ENCODE measurements around the gene NACAD. TPM values are rescaled to one million over a fixed set of nuclear protein-coding genes. Genes with fewer than 3 reads are reported as not detected.

Gene NACAD
- total and polyA plus RNA-seq, 2 of the 4 experiments (the other 2 are of a cell fraction) = 0.54 to 2.2 TPM

DNA sequence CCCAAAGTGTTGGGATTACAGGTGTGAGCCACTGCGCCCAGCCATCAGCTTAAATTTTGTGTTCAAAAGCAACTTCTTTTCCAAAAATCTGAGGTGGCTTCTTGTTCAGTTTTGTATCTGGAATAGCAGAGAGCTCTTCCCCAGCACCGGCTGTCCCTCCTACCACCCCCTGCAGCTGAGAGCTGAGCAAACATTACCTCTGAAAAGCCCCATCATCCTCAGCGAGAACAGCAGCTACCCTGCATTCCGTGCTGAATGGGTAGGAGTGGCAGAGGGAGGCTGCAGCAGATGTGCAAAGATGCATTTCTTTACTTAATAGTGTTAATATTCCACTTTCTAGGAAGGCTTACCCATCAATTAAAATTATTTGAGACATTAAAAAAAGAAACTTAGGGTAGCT, 56.9 kb downstream of the NACAD start:
- Histone ChIP-seq H3K4me3 (ENCODE audit: insufficient read depth, low read depth, low read length) (no peak overlapping the region), H3K36me3 (ENCODE audit: control insufficient read depth, insufficient read depth, low read length) (peaks cover 7% of the 10 kb centered on the region; the same call in 1 of the 2 replicates), H3K79me1 (ENCODE audit: low read depth in 1 of 2, low read length in 2 of 2) (peaks cover 45 to 82% of the 10 kb centered on the region in 2 experiments), H3K56ac (ENCODE audit: extremely low read depth, insufficient read depth, low read length) (no peak overlapping the region), H4K91ac (ENCODE audit: insufficient read depth, low read depth, low read length) (no peak overlapping the region), H2BK5ac (ENCODE audit: low read depth, low read length, poor library complexity, severe bottlenecking) (no peak overlapping the region), H2BK15ac (ENCODE audit: low read depth, low read length) (no peak overlapping the region), H3K23ac (ENCODE audit: low read depth, low read length) (no peak overlapping the region), H3K9me3 (ENCODE audit: control insufficient read depth, insufficient read depth, low read length) (no peaks in the 10 kb centered on the region), H3K9me1 (ENCODE audit: insufficient read depth, low read length) (peaks cover 32% of the 10 kb centered on the region), H4K5ac (ENCODE audit: low read depth, low read length) (no peak overlapping the region), H2AFZ (replicated peaks; ENCODE audit: low read length, poor library complexity) (no peak overlapping the region), H3K4me1 (ENCODE audit: control insufficient read depth, insufficient read depth, low read length) (peaks cover 16% of the 10 kb centered on the region), H3K27ac (ENCODE audit: insufficient read depth, low read length) (no peak overlapping the region), H4K20me1 (ENCODE audit: insufficient read depth, low read length) (peaks cover 61% of the 10 kb centered on the region), H2AK9ac (replicated peaks; ENCODE audit: low read depth, low read length, poor library complexity) (no peak overlapping the region), H3K4ac (ENCODE audit: low read depth, low read length) (no peak overlapping the region), H3K18ac (ENCODE audit: low read depth, low read length) (no peak overlapping the region), H3K27me3 (ENCODE audit: control insufficient read depth, insufficient read depth, low read length) (no peaks in the 10 kb centered on the region), H3K14ac (replicated peaks; ENCODE audit: low read depth, low read length) (no peak overlapping the region), H2BK120ac (ENCODE audit: low read depth, low read length) (no peak overlapping the region), H2AK5ac (ENCODE audit: low read depth, low read length) (no peak overlapping the region), H4K8ac (ENCODE audit: low read depth in 2 of 2, low read length in 2 of 2) (no peak overlapping the region), H3K4me2 (ENCODE audit: low read depth, low read length) (no peak overlapping the region), H2BK20ac (ENCODE audit: low read depth, low read length) (no peak overlapping the region), H3K9ac (ENCODE audit: low read depth, low read length) (no peak overlapping the region)
- no peak for TF ChIP-seq CHD1 (IDR thresholded peaks at IDR 0.05; ENCODE audit: low read depth, low read length)
- TF ChIP-seq, protein P1, sequence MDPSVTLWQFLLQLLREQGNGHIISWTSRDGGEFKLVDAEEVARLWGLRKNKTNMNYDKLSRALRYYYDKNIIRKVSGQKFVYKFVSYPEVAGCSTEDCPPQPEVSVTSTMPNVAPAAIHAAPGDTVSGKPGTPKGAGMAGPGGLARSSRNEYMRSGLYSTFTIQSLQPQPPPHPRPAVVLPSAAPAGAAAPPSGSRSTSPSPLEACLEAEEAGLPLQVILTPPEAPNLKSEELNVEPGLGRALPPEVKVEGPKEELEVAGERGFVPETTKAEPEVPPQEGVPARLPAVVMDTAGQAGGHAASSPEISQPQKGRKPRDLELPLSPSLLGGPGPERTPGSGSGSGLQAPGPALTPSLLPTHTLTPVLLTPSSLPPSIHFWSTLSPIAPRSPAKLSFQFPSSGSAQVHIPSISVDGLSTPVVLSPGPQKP (IDR thresholded peaks at IDR 0.05; ENCODE audit: borderline replicate concordance, low read depth, low read length) = no peak
- TF ChIP-seq FOS (IDR thresholded peaks at IDR 0.05; ENCODE audit: low read depth, low read length) = no peak
- TF ChIP-seq, protein P2, sequence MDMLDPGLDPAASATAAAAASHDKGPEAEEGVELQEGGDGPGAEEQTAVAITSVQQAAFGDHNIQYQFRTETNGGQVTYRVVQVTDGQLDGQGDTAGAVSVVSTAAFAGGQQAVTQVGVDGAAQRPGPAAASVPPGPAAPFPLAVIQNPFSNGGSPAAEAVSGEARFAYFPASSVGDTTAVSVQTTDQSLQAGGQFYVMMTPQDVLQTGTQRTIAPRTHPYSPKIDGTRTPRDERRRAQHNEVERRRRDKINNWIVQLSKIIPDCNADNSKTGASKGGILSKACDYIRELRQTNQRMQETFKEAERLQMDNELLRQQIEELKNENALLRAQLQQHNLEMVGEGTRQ (IDR thresholded peaks at IDR 0.05; ENCODE audit: low read depth, low read length) = no peak
- TF ChIP-seq RFX5 (IDR thresholded peaks at IDR 0.05; ENCODE audit: low read depth, low read length) = no peak
- TF ChIP-seq CEBPB (IDR thresholded peaks at IDR 0.05; ENCODE audit: low read depth, low read length) = no peak
- TF ChIP-seq NFE2L2 (IDR thresholded peaks at IDR 0.05; ENCODE audit: low read depth, low read length) = no peak
- TF ChIP-seq MAZ (IDR thresholded peaks at IDR 0.05; ENCODE audit: borderline replicate concordance, low read depth, low read length) = no peak
- no peak for TF ChIP-seq SMC3 (IDR thresholded peaks at IDR 0.05; ENCODE audit: low read depth, low read length)
- TF ChIP-seq RCOR1 (IDR thresholded peaks at IDR 0.05; ENCODE audit: insufficient replicate concordance, low read length) = no peak
- TF ChIP-seq MXI1 (IDR thresholded peaks at IDR 0.05; ENCODE audit: borderline replicate concordance, low read depth, low read length) = no peak
- no peak for TF ChIP-seq RAD21 (IDR thresholded peaks at IDR 0.05; ENCODE audit: low read length)
- TF ChIP-seq BHLHE40 (IDR thresholded peaks at IDR 0.05; ENCODE audit: low read depth, low read length) = no peak
- no peak for TF ChIP-seq POLR2A (IDR thresholded peaks at IDR 0.05; ENCODE audit: low read depth, low read length)
- no peak for TF ChIP-seq MAFK (IDR thresholded peaks at IDR 0.05; ENCODE audit: low read depth, low read length)
- dilution Hi-C loops (cut with HindIII; ENCODE audit: low sequenced_read_pairs, unreplicated experiment) = loop anchor here (10.0 kb wide), 1 partner anchor 63 kb away; no protein-coding TSS in a partner anchor
- intact Hi-C loops (cut with micrococcal nuclease) = no loop called here
- no peak for ATAC-seq (ENCODE audit: low read depth)
- CTCF ChIA-PET = interaction anchor here (0.6 kb wide), 1 partner anchor 838 kb away, joined by 5 read pairs; no protein-coding TSS in a partner anchor
- in situ Hi-C loops (cut with MboI; ENCODE audit: low sequenced_read_pairs) = no loop called here
- DNase-seq = no peak
- WGBS, 2 experiments (ENCODE audit: extremely low coverage in 2 of 2, insufficient read length in 1 of 2) = no CpG with 5 or more reads among the region's 4 CpGs
- POLR2A ChIA-PET (ENCODE audit: unreplicated experiment) = no interaction called here
- no TSS peak for BruUV-seq (replicated peaks)
